HG03575 (cell line): Measurements from ENCODE around the gene ELOVL5.
A peak's percentile ranks its signal among the peaks of the same experiment; 100 is the strongest.
"Not testable (repeated sequence)": the region's sequence is repeated elsewhere in the genome, so short reads cannot be mapped to it uniquely, and the experiment has no call there.

ENCODE experiments used
- ATAC-seq: cut with Tn5 transposase; IDR thresholded peaks from one replicate; pipeline ENCODE4 v1.9.1; 2021; ENCODE audit not compliant: unreplicated experiment, insufficient number of reproducible peaks, low FRiP score; ENCODE audit errors: extremely low read depth

The ELOVL5 gene

DNA sequence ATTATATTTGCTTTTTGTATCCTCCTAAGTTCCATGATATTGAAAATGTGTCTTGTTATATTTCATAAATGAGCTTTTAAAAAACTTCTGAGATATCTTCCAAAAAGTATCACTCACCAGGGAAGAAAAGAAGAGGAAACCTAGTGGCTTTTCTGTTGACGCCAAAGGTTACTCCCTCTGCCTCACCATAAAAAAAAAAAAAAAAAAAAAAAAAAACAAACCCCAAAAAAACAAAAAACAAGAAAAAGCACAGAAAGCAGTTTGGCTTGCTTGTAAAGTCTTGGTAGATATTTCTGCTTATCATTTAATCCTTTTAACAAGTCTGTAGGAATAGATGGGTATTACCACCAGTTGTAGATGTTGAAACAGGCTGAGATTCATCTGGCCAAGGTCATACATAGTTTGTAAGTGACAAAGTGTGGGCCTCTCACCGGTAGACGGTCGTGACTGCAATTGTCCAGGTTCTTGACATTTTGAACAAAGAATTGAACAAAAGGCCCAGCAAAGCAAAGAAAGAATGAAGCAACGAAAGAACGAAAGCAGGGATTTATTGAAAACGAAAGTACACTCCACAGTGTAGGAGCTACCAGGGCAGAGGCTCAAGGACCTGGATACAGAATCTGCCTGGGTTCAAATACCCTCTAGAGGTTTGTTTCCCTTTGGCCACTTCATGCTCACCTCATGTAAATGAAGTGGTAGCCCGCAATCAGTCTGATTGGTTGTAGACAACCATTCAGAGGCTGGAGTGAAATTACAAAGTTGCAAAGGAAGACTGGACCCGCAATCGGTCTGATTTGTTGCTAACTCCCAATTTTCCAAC is 11.6 kb upstream of the ELOVL5 start:
- ATAC-seq: no peak

DNA sequence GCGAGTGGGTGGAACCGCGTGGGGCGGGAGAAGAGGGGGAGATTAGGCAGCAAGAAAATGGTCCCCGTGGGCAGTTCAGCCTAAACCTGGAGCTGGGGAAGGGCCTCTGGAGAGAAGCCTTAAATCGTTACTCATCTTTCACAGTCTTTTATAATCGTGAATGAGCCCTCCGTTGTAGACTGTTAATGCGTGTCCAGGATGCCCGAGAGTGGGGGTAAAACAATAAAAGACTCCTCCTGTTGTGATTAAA is 11.0 kb upstream of the ELOVL5 start:
- no peak for ATAC-seq

DNA sequence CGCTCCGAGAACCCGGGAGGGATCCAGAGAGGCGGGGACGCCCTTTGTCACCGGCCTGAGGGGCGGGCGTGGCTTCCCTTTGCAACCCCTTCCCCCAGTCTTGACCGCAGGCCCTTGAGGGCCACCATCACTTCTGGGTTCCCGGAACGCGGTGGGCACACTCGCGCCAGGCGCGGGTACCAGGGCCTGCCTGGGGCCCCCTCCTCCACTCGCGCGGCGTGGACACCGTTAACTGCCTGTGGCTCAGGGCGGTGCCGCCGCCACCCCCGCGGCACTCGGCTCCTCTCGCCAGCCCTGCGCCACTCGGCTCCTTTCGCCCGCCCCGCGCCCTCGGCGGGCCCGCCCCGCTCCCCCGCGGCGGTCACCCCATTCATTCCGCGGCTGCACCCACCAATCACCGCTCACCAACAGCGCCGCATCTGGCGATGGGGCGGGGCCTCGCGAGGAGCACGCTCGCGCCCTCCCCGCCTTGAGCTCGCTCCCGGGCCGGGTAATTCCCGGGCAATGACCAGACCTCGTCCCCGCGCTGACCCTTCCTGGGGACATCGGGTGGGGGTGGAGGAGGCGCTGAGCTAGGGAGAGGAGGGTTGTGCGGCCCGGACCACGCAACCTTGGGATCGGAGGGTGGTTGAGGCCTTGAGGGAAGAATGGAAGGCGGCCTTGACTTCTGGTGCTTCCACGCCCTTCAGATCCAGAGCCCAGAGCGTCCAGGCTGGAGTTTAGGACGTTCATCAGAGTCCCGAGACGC is 10.5 kb upstream of the ELOVL5 start:
- peak; percentile 75 for ATAC-seq

DNA sequence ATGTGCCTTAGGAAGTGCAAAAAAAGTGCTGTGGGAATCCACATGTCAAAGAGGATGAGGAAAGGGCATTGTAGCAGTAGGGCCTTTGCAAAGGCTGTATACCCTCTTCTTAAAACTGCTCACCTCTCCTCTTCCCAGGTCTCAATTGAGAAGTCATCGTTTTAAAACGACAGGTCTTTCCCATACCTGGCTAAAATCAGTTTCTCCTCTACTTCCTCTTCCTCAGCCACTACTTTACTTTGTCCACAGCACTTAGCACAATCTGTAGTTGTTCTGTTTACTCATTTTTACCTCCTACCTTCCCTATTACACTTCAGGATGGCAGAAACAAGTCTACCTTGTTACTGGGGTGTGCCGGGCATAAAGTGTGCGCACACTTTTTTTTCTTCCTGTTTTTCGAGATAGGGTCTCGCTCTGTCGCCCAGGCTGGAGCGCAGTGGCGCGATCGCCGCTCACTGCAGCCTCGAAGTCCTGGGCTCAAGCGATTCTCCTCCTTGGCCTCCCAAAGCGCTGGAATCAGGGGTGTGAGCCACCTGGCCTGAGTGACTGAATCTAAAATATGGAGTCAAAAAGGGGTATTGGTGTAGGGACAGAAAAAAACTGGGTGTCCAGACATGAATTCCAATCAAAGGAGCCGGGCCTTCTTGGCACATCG is 9.8 kb upstream of the ELOVL5 start:
- no peak for ATAC-seq

DNA sequence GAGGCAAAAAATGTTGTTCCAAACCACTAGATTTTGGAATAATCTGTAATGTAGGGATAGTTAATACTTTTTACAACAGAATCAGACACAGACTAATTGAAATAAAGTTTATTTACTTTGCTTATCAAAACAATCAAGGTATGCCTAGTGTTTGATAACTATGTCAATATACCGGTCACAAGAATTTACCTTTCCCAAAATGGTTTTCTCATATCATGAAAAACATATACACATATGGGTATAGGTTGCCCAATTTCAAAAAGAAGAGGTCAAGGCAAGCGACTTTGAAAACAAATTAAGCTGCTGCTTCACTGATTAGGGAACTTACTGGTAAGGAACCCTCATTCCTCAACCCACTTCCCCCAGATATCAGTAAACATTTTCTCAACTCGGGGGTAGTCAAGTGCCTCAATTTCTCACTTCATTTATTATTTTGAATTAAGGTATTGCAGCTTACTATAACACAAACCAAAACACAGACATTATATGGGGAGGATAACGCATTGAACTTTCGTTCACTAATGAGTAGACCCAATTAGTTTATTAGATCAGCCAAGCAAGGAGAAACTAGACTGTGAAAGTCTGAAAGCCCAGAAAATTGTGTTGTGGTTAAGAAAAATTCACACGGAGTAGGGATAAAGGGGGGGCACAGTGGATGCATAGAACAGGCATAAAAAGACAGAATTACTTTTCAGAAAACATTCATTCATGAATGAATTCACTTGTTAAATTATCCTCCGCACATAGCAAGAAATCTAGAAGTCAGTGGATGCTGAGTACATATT is 9.0 kb upstream of the ELOVL5 start:
- ATAC-seq: no peak

DNA sequence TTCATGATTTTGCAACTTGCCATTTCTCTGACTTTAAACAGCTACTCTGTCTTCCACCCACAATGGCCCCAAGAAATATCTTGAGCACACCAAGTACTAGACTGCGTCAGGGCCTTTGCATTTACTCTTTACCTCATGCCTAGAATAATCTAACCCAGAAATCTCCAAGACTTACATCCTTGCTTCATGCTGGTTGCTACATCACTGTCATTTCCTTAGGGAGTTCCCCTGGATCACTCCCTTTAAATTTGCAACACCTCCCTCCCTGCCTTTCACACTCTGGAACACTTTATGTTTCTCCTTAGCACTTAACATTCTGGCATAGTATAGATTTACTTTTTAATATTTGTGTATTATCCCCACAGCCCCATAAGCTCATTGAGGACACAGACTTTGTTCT is 4.9 kb upstream of the ELOVL5 start:
- no peak for ATAC-seq

DNA sequence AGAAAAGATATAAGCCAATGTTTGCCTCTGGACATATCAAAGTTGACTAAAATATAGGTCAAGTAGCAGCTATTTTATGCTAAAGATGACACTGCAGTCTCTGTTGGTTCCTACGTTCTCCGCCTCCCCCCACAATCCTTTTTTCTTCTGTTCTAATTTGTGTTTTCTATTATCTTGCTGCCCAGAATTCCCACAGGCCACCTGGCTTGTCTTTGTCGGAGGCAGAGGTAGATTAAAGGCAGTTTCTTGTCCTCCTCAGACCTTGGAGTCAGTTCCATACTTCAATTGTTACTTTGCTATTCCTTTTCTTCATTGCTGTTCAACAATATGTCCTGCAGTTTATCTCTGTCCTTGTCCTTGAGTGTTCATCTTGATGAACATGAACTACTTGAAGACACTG is 3.6 kb upstream of the ELOVL5 start:
- no peak for ATAC-seq

DNA sequence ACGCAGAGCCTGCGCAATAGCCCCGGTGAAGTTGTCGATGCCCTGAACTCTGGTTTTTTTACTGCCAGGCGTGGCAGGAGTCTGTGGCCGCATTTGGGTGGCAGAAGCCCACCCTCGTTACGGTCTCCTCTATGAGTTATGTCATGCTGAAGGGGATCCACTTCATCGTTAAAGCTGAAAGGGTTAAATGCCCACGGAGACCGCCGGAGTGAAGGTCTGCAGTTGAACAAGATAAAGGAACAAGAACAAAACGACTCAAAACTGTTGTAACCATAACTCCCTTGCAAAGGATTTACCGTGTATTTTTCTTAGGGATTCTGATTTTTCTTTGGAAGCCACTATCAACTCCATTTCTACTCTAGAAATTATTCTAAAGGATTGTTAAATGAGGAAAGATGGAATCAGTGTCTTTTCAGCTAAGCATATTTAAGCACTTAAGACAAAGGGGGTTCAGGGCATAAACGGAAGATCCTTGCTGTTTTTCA is 501 bp upstream of the ELOVL5 start:
- no peak for ATAC-seq

DNA sequence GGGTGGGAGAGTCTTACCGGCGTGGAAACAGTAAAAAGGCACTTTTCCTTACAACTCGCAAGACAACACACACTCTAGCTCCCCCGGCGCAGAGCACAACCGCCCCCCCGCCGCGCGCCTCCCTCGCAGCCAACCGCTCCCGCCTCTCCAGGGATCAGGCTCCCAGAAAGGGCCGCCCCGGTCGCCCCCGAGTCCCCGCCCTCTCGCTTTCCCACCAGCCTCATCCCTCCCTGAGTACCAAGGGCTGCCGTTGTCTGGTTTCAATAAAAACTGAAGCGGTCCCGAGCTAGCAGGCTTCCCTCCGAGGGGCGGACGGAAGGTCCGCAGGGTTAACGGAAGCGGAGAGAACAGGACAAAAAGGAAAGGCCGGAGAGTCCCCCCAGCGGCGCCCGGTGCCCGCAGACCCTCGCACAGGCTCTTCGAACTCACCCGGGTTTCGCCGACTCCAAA is 804 bp downstream of the ELOVL5 start:
- no peak for ATAC-seq

DNA sequence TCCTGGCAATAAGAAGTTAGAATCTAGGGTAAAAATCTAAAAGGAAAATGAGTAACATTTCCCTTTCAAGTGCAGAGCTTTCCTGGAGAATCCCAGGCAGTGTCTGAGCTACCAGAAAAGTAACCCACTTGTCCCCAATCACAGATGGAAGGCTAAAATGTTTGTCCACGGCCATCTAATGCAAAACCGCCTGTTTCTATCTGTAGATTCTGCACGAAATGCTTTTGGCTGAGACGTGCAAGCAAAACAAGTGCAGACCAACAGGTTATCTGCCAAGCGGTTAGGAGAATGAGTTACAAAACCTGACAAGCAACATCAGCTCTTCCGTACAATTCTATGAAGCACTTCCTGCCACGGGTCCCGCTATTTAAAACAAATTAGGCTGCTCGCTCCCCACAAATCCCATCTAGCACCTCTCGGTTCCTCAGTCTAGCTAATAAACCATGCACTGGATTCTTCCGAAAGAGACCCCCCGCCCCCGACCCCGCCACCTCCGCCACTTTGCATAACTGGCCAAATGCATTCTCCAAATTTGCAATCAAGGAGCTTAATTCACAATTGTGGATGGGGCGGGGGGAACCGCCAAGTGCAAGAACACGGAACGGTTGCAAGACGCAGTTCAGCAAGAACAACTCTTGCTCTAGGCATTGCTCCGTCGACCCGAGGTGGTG is 1.4 kb downstream of the ELOVL5 start:
- no peak for ATAC-seq

DNA sequence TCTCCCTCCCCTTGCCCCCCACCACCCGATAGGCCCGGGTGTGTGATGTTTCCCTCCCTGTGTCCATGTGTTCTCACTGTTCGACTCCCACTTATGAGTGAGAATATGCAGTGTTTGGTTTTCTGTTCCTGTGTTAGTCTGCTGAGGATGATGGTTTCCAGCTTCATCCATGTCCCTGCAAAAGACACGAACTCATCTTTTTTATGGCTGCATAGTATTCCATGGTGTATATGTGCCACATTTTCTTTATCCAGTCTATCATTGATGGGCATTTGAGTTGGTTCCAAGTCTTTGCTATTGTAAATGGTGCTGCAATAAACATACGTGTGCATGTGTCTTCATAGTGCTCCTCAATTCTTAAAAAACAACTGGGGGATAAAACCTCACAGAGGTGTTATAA is 2.7 kb downstream of the ELOVL5 start:
- ATAC-seq: not testable (repeated sequence)

DNA sequence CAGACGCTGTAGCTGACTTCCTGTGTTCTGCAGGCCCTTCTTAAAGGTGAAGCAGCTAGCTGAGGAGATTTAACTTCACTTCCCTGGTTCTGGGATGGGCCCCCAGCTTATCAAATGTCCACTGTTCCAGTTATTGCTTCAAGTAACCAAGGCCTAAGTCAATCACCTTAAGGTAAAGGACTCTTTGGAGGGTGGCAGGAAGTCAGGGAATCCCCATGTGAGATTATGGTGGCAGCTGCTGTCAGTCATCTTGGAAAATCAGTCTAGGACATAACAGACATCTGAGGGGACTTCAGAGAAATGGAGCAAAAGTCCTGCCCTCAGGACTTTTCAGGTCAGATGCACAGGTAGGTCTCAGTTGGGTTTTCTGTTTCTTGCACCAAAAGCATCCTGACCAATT is 3.8 kb downstream of the ELOVL5 start:
- no peak for ATAC-seq

DNA sequence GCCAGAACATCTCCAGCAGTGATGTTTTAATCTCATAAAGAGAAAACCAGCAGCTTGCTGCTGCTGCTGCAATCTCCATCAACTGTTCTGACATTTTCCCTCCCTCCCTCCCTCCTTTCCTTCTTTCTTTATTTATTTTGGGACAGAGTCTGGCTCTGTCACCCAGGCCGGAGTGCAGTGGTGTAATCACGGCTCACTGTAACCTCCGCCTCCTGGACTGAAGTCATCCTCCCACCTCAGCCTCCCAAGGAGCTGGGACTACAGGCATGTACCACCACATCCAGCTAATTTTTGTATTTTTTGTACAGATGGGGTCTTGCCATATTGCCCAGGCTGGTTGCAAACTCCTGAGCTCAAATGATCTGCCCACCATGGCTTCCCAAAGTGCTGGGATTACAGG is 5.7 kb downstream of the ELOVL5 start:
- no peak for ATAC-seq

DNA sequence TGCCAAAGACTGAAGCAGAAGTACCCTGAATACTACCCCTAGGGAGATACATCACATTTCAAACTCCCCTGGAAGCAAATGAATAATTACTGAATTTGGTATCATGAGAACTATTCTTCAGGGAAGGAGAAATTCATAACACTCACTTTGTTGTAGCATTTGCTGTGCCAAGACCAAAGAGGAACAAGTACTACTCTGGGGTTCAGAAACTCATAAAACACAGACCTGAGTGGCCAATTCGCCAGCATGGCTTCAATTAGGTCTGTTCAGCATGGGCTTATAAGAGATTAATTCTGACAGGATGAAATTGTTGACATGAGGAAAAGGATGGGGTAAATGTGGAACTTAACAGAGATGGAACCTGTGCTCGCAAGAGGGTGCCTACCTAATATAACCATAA is 6.5 kb downstream of the ELOVL5 start:
- no peak for ATAC-seq

DNA sequence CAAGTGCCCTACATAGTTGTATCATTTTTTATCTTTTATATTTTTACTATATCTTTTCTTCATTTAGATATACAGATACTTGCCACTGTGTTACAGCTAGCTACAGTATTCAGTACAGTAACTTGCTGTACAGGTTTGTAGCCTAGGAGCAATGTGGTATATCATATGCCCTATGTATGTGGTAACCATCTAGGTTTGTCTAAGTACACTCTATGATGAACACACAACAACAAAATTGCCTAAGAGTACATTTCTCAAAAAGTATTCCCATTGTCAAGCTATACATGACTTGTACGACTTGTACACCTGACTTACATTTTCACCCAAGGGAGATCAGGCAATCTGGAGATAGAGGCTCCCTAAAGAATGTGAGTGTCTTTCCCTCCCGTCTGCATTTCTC is 8.2 kb downstream of the ELOVL5 start:
- no peak for ATAC-seq

DNA sequence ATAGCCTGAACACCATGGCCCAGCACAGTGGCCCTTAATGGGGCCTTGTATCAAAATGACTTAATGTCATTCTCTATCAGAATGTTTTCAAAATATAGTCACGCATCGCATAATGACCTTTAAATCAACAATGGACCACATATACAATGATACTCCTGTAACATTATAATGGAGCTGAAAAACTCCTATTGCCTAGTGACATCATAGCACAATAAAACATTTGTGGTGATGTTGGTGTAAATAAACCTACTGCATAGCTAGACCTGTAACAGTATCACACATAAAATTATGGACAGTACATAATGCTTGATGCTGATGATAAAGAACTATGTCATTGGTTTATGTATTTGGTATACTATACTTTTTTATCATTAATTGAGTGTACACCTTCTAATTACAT is 9.3 kb downstream of the ELOVL5 start:
- no peak for ATAC-seq

DNA sequence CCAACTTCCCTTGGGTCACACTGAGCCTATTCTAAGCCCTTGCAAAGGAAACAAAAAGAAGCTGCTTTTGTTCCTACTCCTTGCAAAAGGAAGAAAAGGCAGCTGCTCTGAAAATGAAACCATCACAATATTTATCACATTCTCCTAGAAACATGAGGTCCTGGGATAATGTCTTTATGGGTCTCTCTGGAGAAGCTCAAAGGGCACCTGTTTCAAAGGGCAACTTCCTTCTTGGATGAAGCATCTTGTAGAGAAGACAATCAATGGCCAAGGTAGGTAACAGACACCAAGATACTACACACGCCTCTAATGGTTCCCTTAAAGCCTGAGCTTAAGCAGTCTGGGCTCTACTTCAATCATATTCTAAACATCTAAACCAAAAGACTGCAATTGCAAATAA is 10.4 kb downstream of the ELOVL5 start:
- ATAC-seq: no peak

DNA sequence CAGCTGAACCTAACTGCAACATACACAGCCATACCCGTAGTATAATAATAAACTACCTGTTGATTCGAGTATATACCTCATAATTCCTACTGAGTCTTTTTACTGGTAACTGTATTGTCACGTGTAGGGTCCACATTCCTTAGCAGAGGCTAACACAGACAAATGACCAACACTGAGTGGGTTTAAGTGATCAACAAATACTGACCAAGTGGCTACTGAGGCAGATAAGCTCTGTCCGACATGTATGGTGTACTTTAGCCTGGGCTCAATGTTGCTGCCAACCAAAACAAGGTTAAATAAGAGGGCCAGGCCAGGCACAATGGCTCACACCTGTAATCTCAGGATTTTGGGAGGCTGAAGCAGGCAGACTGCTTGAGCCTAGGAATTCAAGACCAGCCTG is 12.7 kb downstream of the ELOVL5 start:
- no peak for ATAC-seq
